Measurements from ENCODE around the gene LYL1.

LYL1 gene

GRCh38 chr19:13139633-13140311 is 37.1 kb upstream of the LYL1 start:
- H3K9ac ChIP-seq (ENCODE audit: insufficient read length) = no peak overlapping the region
- peak overlapping the region; percentile 71; the same call in 1 of the 2 replicates for H3K27ac ChIP-seq
- H3K9me3 ChIP-seq (ENCODE audit: low read depth, low read length) = no peaks in the 10 kb centered on the region
- peaks cover 42% of the 10 kb centered on the region; the same call in 1 of the 2 replicates for H3K36me3 ChIP-seq (ENCODE audit: insufficient read depth, low read length)
- no peak overlapping the region for H3K4me3 ChIP-seq
- no peak for DNase-seq (ENCODE audit: low read depth, low spot score)
- TF ChIP-seq POLR2AphosphoS5 (IDR thresholded peaks at IDR 0.05; ENCODE audit: borderline replicate concordance, low read depth, low read length) (no peak), FOXP2 (optimal IDR thresholded peaks at IDR 0.05; ENCODE audit: control extremely low read depth, extremely low read length, insufficient read depth) (no peak), EZH2 (IDR thresholded peaks at IDR 0.05) (no peak)

GRCh38 chr19:13138916-13139198 is 36.2 kb upstream of the LYL1 start:
- TF ChIP-seq POLR2AphosphoS5 (IDR thresholded peaks at IDR 0.05; ENCODE audit: borderline replicate concordance, low read depth, low read length) = no peak
- TF ChIP-seq FOXP2 (optimal IDR thresholded peaks at IDR 0.05; ENCODE audit: control extremely low read depth, extremely low read length, insufficient read depth) = no peak
- no peak for TF ChIP-seq EZH2 (IDR thresholded peaks at IDR 0.05)
- Histone ChIP-seq H3K9me3 (ENCODE audit: low read depth, low read length) (no peaks in the 10 kb centered on the region), H3K9ac (ENCODE audit: insufficient read length) (no peak overlapping the region), H3K36me3 (ENCODE audit: insufficient read depth, low read length) (peaks cover 36% of the 10 kb centered on the region; the same call in 1 of the 2 replicates), H3K27ac (peak overlapping the region; percentile 71), H3K4me3 (no peak overlapping the region)
- no peak for DNase-seq (ENCODE audit: low read depth, low spot score)

- no peaks in the 10 kb centered on the region for H3K9me3 ChIP-seq (ENCODE audit: low read depth, low read length)
- H3K4me3 ChIP-seq = no peak overlapping the region
- H3K9ac ChIP-seq (ENCODE audit: insufficient read length) = no peak overlapping the region
- TF ChIP-seq POLR2AphosphoS5 (IDR thresholded peaks at IDR 0.05; ENCODE audit: borderline replicate concordance, low read depth, low read length) (peak; percentile 13; the same call in 1 of the 2 replicates), FOXP2 (optimal IDR thresholded peaks at IDR 0.05; ENCODE audit: control extremely low read depth, extremely low read length, insufficient read depth) (no peak)
- H3K36me3 ChIP-seq (ENCODE audit: insufficient read depth, low read length) = peaks cover 36% of the 10 kb centered on the region; the same call in 1 of the 2 replicates
- H3K27ac ChIP-seq = peak overlapping the region; percentile 71
- DNase-seq (ENCODE audit: low read depth, low spot score) = no peak
Measured at GRCh38 chr19:13138171-13138915, 35.7 kb upstream of the LYL1 start.

GRCh38 chr19:13137290-13137794 is 34.7 kb upstream of the LYL1 start:
- TF ChIP-seq FOXP2 (optimal IDR thresholded peaks at IDR 0.05; ENCODE audit: control extremely low read depth, extremely low read length, insufficient read depth) (no peak), POLR2AphosphoS5 (IDR thresholded peaks at IDR 0.05; ENCODE audit: borderline replicate concordance, low read depth, low read length) (no peak)
- DNase-seq (ENCODE audit: low read depth, low spot score) = no peak
- Histone ChIP-seq H3K27ac (no peak overlapping the region), H3K4me3 (no peak overlapping the region), H3K36me3 (ENCODE audit: insufficient read depth, low read length) (peaks cover 36% of the 10 kb centered on the region; the same call in 1 of the 2 replicates), H3K9me3 (ENCODE audit: low read depth, low read length) (no peaks in the 10 kb centered on the region), H3K9ac (ENCODE audit: insufficient read length) (no peak overlapping the region)

GRCh38 chr19:13135068-13136062 is 32.7 kb upstream of the LYL1 start:
- Histone ChIP-seq H3K27ac (no peak overlapping the region), H3K36me3 (ENCODE audit: insufficient read depth, low read length) (peaks cover 36% of the 10 kb centered on the region; the same call in 1 of the 2 replicates), H3K4me3 (no peak overlapping the region), H3K9me3 (ENCODE audit: low read depth, low read length) (no peaks in the 10 kb centered on the region), H3K9ac (ENCODE audit: insufficient read length) (no peak overlapping the region)
- no peak for TF ChIP-seq EZH2 (IDR thresholded peaks at IDR 0.05)
- TF ChIP-seq FOXP2 (optimal IDR thresholded peaks at IDR 0.05; ENCODE audit: control extremely low read depth, extremely low read length, insufficient read depth) = no peak
- TF ChIP-seq POLR2AphosphoS5 (IDR thresholded peaks at IDR 0.05; ENCODE audit: borderline replicate concordance, low read depth, low read length) = no peak
- DNase-seq (ENCODE audit: low read depth, low spot score) = no peak

- DNase-seq (ENCODE audit: low read depth, low spot score) = no peak
- TF ChIP-seq FOXP2 (optimal IDR thresholded peaks at IDR 0.05; ENCODE audit: control extremely low read depth, extremely low read length, insufficient read depth) (no peak), POLR2AphosphoS5 (IDR thresholded peaks at IDR 0.05; ENCODE audit: borderline replicate concordance, low read depth, low read length) (no peak), EZH2 (IDR thresholded peaks at IDR 0.05) (no peak)
- H3K36me3 ChIP-seq (ENCODE audit: insufficient read depth, low read length) = peaks cover 36% of the 10 kb centered on the region; the same call in 1 of the 2 replicates
- no peak overlapping the region for H3K9ac ChIP-seq (ENCODE audit: insufficient read length)
- H3K4me3 ChIP-seq = no peak overlapping the region
- H3K9me3 ChIP-seq (ENCODE audit: low read depth, low read length) = no peaks in the 10 kb centered on the region
- no peak overlapping the region for H3K27ac ChIP-seq
Measured at GRCh38 chr19:13134626-13135025, 32.0 kb upstream of the LYL1 start.

GRCh38 chr19:13133241-13133870 is 30.7 kb upstream of the LYL1 start:
- Histone ChIP-seq H3K9me3 (ENCODE audit: low read depth, low read length) (no peaks in the 10 kb centered on the region), H3K4me3 (no peak overlapping the region), H3K9ac (ENCODE audit: insufficient read length) (no peak overlapping the region), H3K36me3 (ENCODE audit: insufficient read depth, low read length) (peaks cover 31% of the 10 kb centered on the region; the same call in 1 of the 2 replicates), H3K27ac (0 out of 2 replicates have a peak overlapping the region, but pooled peaks have one; percentile 13)
- DNase-seq (ENCODE audit: low read depth, low spot score) = no peak
- TF ChIP-seq POLR2AphosphoS5 (IDR thresholded peaks at IDR 0.05; ENCODE audit: borderline replicate concordance, low read depth, low read length) = no peak
- TF ChIP-seq EZH2 (IDR thresholded peaks at IDR 0.05) = no peak
- no peak for TF ChIP-seq FOXP2 (optimal IDR thresholded peaks at IDR 0.05; ENCODE audit: control extremely low read depth, extremely low read length, insufficient read depth)

All from SK-N-MC (cell line).